Measurements from ENCODE around the gene CAPN12.

GRCh38 chr19:38692458-38693379 is 51.6 kb downstream of the CAPN12 start:
- no peak for TF ChIP-seq FOS (IDR thresholded peaks at IDR 0.05; ENCODE audit: low read depth, low read length)
- TF ChIP-seq RFX5 (IDR thresholded peaks at IDR 0.05; ENCODE audit: low read depth, low read length): no peak
- TF ChIP-seq MAFK (IDR thresholded peaks at IDR 0.05; ENCODE audit: low read depth, low read length): no peak
- TF ChIP-seq CTCF (conservative IDR thresholded peaks at IDR 0.05; ENCODE audit: low read depth, low read length): no peak

Data from IMR-90 (cell line).